HEK293 (cell line): ENCODE measurements around the gene ATP8A1.

ENCODE experiments used
- ZNF292 ChIP-seq: fragments of 450-650 bp; formaldehyde crosslinking; IDR thresholded peaks from 2 replicates; pipeline ENCODE4 v1.5.1; 2016; ENCODE audit warnings: low read depth, missing biosample characterization, missing genetic modification characterization, borderline replicate concordance
- ZNF521 ChIP-seq: fragments of 450-650 bp; formaldehyde crosslinking; IDR thresholded peaks from 2 replicates; pipeline ENCODE4 v1.5.1; 2017; ENCODE audit warnings: missing biosample characterization, mild to moderate bottlenecking, missing genetic modification characterization
- ZNF560 ChIP-seq: fragments of 450-650 bp; formaldehyde crosslinking; IDR thresholded peaks from 2 replicates; pipeline ENCODE4 v1.5.1; 2017; ENCODE audit warnings: missing biosample characterization, missing genetic modification characterization, borderline replicate concordance
- TF ChIP-seq, protein P1 (sequence below): fragments of 450-650 bp; formaldehyde crosslinking; IDR thresholded peaks from 2 replicates; pipeline ENCODE4 v1.5.1; 2016; ENCODE audit warnings: missing biosample characterization, missing genetic modification characterization
- TF ChIP-seq, protein P2 (sequence below): fragments of 450-650 bp; formaldehyde crosslinking; IDR thresholded peaks from 2 replicates; pipeline ENCODE4 v1.5.1; 2016; ENCODE audit warnings: missing biosample characterization, missing genetic modification characterization, low read depth
- TF ChIP-seq, protein P3 (sequence below): fragments of 450-650 bp; formaldehyde crosslinking; IDR thresholded peaks from 2 replicates; pipeline ENCODE4 v1.5.1; 2017; ENCODE audit warnings: missing biosample characterization, missing genetic modification characterization

DNA sequence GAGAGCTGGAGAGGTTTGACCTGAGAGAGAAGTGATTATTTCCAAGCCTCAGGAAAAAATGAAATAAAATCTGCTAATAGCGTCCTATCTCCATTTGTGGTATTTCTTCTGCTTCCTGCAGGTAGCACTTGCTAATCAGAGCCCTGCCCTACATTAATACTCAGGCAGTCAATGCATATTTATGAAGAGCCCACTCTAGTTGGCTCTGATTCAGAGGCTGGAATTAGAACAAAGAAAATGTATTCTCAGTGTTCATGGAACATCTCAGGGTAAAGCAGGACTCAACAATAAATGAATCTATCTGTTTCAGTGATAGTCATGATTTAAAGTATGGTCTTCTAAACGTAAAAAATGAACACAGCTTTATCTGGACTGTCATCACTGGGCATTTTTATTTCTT is 1.4 kb upstream of the ATP8A1 start:
- TF ChIP-seq, protein P1, sequence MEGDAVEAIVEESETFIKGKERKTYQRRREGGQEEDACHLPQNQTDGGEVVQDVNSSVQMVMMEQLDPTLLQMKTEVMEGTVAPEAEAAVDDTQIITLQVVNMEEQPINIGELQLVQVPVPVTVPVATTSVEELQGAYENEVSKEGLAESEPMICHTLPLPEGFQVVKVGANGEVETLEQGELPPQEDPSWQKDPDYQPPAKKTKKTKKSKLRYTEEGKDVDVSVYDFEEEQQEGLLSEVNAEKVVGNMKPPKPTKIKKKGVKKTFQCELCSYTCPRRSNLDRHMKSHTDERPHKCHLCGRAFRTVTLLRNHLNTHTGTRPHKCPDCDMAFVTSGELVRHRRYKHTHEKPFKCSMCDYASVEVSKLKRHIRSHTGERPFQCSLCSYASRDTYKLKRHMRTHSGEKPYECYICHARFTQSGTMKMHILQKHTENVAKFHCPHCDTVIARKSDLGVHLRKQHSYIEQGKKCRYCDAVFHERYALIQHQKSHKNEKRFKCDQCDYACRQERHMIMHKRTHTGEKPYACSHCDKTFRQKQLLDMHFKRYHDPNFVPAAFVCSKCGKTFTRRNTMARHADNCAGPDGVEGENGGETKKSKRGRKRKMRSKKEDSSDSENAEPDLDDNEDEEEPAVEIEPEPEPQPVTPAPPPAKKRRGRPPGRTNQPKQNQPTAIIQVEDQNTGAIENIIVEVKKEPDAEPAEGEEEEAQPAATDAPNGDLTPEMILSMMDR = no peak
- TF ChIP-seq ZNF292 (tag by site-specific recombination) (no peak), ZNF560 (tag by site-specific recombination) (no peak), ZNF521 (tag by site-specific recombination) (no peak)
- TF ChIP-seq, protein P2, sequence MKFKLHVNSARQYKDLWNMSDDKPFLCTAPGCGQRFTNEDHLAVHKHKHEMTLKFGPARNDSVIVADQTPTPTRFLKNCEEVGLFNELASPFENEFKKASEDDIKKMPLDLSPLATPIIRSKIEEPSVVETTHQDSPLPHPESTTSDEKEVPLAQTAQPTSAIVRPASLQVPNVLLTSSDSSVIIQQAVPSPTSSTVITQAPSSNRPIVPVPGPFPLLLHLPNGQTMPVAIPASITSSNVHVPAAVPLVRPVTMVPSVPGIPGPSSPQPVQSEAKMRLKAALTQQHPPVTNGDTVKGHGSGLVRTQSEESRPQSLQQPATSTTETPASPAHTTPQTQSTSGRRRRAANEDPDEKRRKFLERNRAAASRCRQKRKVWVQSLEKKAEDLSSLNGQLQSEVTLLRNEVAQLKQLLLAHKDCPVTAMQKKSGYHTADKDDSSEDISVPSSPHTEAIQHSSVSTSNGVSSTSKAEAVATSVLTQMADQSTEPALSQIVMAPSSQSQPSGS (tag by site-specific recombination) = no peak
- TF ChIP-seq, protein P3, sequence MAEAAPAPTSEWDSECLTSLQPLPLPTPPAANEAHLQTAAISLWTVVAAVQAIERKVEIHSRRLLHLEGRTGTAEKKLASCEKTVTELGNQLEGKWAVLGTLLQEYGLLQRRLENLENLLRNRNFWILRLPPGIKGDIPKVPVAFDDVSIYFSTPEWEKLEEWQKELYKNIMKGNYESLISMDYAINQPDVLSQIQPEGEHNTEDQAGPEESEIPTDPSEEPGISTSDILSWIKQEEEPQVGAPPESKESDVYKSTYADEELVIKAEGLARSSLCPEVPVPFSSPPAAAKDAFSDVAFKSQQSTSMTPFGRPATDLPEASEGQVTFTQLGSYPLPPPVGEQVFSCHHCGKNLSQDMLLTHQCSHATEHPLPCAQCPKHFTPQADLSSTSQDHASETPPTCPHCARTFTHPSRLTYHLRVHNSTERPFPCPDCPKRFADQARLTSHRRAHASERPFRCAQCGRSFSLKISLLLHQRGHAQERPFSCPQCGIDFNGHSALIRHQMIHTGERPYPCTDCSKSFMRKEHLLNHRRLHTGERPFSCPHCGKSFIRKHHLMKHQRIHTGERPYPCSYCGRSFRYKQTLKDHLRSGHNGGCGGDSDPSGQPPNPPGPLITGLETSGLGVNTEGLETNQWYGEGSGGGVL (tag by site-specific recombination) = no peak
